ENCODE measurements around the gene PLIN4.

PLIN4 gene

GRCh38 chr19:4502282-4503131 lies 15.8 kb downstream of the PLIN4 start:
- Histone ChIP-seq H3K27me3 (no peaks in the 10 kb centered on the region), H3K9me3 (no peaks in the 10 kb centered on the region), H3K4me3 (ENCODE audit: low read depth, low read length) (no peak overlapping the region), H3K4me1 (no peaks in the 10 kb centered on the region), H3K36me3 (peaks cover 37% of the 10 kb centered on the region)
- no peak for DNase-seq
- no peak for TF ChIP-seq CTCF (IDR thresholded peaks at IDR 0.05; ENCODE audit: low read depth, low read length)

- no peak for TF ChIP-seq CTCF (IDR thresholded peaks at IDR 0.05; ENCODE audit: low read depth, low read length)
- H3K27me3 ChIP-seq, result no peaks in the 10 kb centered on the region
- H3K36me3 ChIP-seq, result peaks cover 41% of the 10 kb centered on the region
- H3K9me3 ChIP-seq, result no peaks in the 10 kb centered on the region
- no peak for DNase-seq
- no peak overlapping the region for H3K4me3 ChIP-seq (ENCODE audit: low read depth, low read length)
- no peaks in the 10 kb centered on the region for H3K4me1 ChIP-seq
Measured at GRCh38 chr19:4501691-4502090, 16.6 kb downstream of the PLIN4 start.

GRCh38 chr19:4500841-4501591 lies 17.3 kb downstream of the PLIN4 start:
- Histone ChIP-seq H3K36me3 (peaks cover 46% of the 10 kb centered on the region), H3K27me3 (no peaks in the 10 kb centered on the region)
- no peak for TF ChIP-seq CTCF (IDR thresholded peaks at IDR 0.05; ENCODE audit: low read depth, low read length)

GRCh38 chr19:4499855-4500254 lies 18.4 kb downstream of the PLIN4 start:
- peaks cover 48% of the 10 kb centered on the region for H3K36me3 ChIP-seq
- H3K4me1 ChIP-seq, result no peaks in the 10 kb centered on the region
- H3K4me3 ChIP-seq (ENCODE audit: low read depth, low read length), result no peak overlapping the region

More at GRCh38 chr19:4500841-4501591, 17.3 kb downstream of the PLIN4 start:
- H3K9me3 ChIP-seq, result no peaks in the 10 kb centered on the region
- no peaks in the 10 kb centered on the region for H3K4me1 ChIP-seq
- DNase-seq, result no peak
- no peak overlapping the region for H3K4me3 ChIP-seq (ENCODE audit: low read depth, low read length)

GRCh38 chr19:4499318-4499717 lies 19.0 kb downstream of the PLIN4 start:
- no peak for DNase-seq
- H3K9me3 ChIP-seq, result no peaks in the 10 kb centered on the region
- no peaks in the 10 kb centered on the region for H3K4me1 ChIP-seq
- H3K4me3 ChIP-seq (ENCODE audit: low read depth, low read length), result no peak overlapping the region
- H3K36me3 ChIP-seq, result peaks cover 48% of the 10 kb centered on the region
- no peak for TF ChIP-seq CTCF (IDR thresholded peaks at IDR 0.05; ENCODE audit: low read depth, low read length)
- no peaks in the 10 kb centered on the region for H3K27me3 ChIP-seq

More at GRCh38 chr19:4499855-4500254, 18.4 kb downstream of the PLIN4 start:
- Histone ChIP-seq H3K27me3 (no peaks in the 10 kb centered on the region), H3K9me3 (no peaks in the 10 kb centered on the region)
- no peak for DNase-seq
- no peak for TF ChIP-seq CTCF (IDR thresholded peaks at IDR 0.05; ENCODE audit: low read depth, low read length)

- H3K4me3 ChIP-seq (ENCODE audit: low read depth, low read length), result no peak overlapping the region
- H3K4me1 ChIP-seq, result no peaks in the 10 kb centered on the region
- no peaks in the 10 kb centered on the region for H3K9me3 ChIP-seq
- no peaks in the 10 kb centered on the region for H3K27me3 ChIP-seq
- no peak for DNase-seq
- peaks cover 54% of the 10 kb centered on the region for H3K36me3 ChIP-seq
- TF ChIP-seq CTCF (IDR thresholded peaks at IDR 0.05; ENCODE audit: low read depth, low read length), result no peak
Measured at GRCh38 chr19:4498694-4499093, 19.6 kb downstream of the PLIN4 start.

All from BE2C (cell line).